Panc1 (cell line): ENCODE data around the gene DCAF6. TPM values are rescaled to one million over a fixed set of nuclear protein-coding genes. Genes with fewer than 3 reads are reported as not detected.

ENCODE experiments used
- ATAC-seq: fragments of 200-7000 bp; cut with Tn5 transposase; 2 replicates; pipeline ENCODE4 v1.9.1; 2020; ENCODE audit warnings: mild to moderate bottlenecking, moderate library complexity
- BruUV-seq: library from RNA; stranded (reverse); fragments of 400-500 nt; replicated peaks from 2 replicates; lab custom pipeline; 2021; lab: Mats Ljungman, UMichigan
- CTCF ChIA-PET: fragments of 300-600 bp; sonication (Branson Sonifier 250); formaldehyde crosslinking; loops from one replicate; lab custom pipeline; 2022; ENCODE audit warnings: antibody characterized with exemption; lab: Charles Lee
- POLR2A ChIA-PET: fragments of 300-600 bp; sonication (Branson Sonifier 250); formaldehyde crosslinking; loops from one replicate; lab custom pipeline; 2022; ENCODE audit warnings: antibody characterized with exemption; lab: Charles Lee
- DNase-seq: peaks from one replicate; pipeline ENCODE4 v3.0.0-alpha.2; 2010; ENCODE audit warnings: low read depth, low spot score
- H3K27ac ChIP-seq: 2 replicates; pipeline ENCODE4 v1.5.1; 2011; ENCODE audit warnings: mild to moderate bottlenecking, low read length, inconsistent platforms
- H3K27me3 ChIP-seq: fragments of 200-500 bp; sonication (Bioruptor generic); 2 replicates; pipeline ENCODE4 v1.6.0; 2014; ENCODE audit warnings: low read length, inconsistent platforms; ENCODE audit not compliant: control insufficient read depth, insufficient read depth
- H3K36me3 ChIP-seq: fragments of 200-500 bp; sonication (Bioruptor generic); 2 replicates; pipeline ENCODE4 v1.5.1; 2014; ENCODE audit warnings: inconsistent platforms, mild to moderate bottlenecking, low read length, moderate library complexity; ENCODE audit not compliant: control insufficient read depth, insufficient read depth
- H3K4me1 ChIP-seq: 2 replicates; pipeline ENCODE4 v1.5.1; 2011; ENCODE audit warnings: inconsistent platforms, mild to moderate bottlenecking, low read length, moderate library complexity; ENCODE audit not compliant: control insufficient read depth, insufficient read depth
- H3K4me3 ChIP-seq, 2 experiments: 2 replicates each; pipeline ENCODE4 v1.5.1; 2011 to 2012; ENCODE audit warnings: low read depth in 2 of 2, low read length in 2 of 2, mild to moderate bottlenecking in 2 of 2, inconsistent platforms in 1 of 2, moderate library complexity in 1 of 2
- H3K9me3 ChIP-seq: fragments of 200-500 bp; sonication (Bioruptor generic); 2 replicates; pipeline ENCODE4 v1.5.1; 2014; ENCODE audit warnings: low read depth, mild to moderate bottlenecking, inconsistent platforms, low read length, moderate library complexity; ENCODE audit not compliant: control insufficient read depth, insufficient read depth
- CTCF ChIP-seq: fragments of 450-650 bp; IDR thresholded peaks from 2 replicates; pipeline ENCODE4 v1.5.1; 2017; ENCODE audit warnings: mild to moderate bottlenecking
- POLR2AphosphoS5 ChIP-seq: IDR thresholded peaks from 2 replicates; pipeline ENCODE4 v1.6.1; 2012; ENCODE audit warnings: mild to moderate bottlenecking, low read depth, low read length, moderate library complexity
- REST ChIP-seq, 2 experiments: IDR thresholded peaks; 2 replicates each; pipeline ENCODE4 v1.6.1; 2011 to 2012; ENCODE audit warnings: low read depth in 2 of 2, control low read depth in 1 of 2, low read length in 1 of 2, mild to moderate bottlenecking in 1 of 2, moderate library complexity in 1 of 2; ENCODE audit not compliant: insufficient read depth in 1 of 2
- SIN3A ChIP-seq: IDR thresholded peaks from 2 replicates; pipeline ENCODE4 v1.6.1; 2012; ENCODE audit warnings: low read depth, mild to moderate bottlenecking, low read length, moderate library complexity, borderline replicate concordance; ENCODE audit not compliant: insufficient read depth
- TCF7L2 ChIP-seq: IDR thresholded peaks from 2 replicates; pipeline ENCODE4 v1.6.1; 2011; ENCODE audit warnings: mild to moderate bottlenecking, low read depth, low read length, inconsistent platforms
- in situ Hi-C: cut with HindIII; loops from 2 replicates; pipeline ENCODE4 v1.10.0; 2016; ENCODE audit warnings: low sequenced_read_pairs, low pct_unique_long_range_greater_than_20kb
- intact Hi-C: fragments of 100-400 bp; cut with micrococcal nuclease; formaldehyde crosslinking; loops from one replicate; pipeline ENCODE4 v1.10.0; 2022; ENCODE audit not compliant: unreplicated experiment
- total RNA-seq: library from RNA; stranded (reverse); gene quantifications from one replicate; pipeline ENCODE4 v1.2.1, GENCODE V29; 2021; ENCODE audit not compliant: unreplicated experiment

DCAF6 gene
- total RNA-seq, 1 experiment from 2014 or later, result 67.7 TPM

GRCh38 chr1:168112673-168113305, 176.3 kb downstream of the DCAF6 start:
- H3K36me3 ChIP-seq, result no peaks in the 10 kb centered on the region
- ChIA-PET POLR2A (no interaction called here), CTCF (no interaction called here)
- H3K27me3 ChIP-seq, result no peaks in the 10 kb centered on the region
- no peak overlapping the region for H3K27ac ChIP-seq
- no peaks in the 10 kb centered on the region for H3K4me1 ChIP-seq
- in situ Hi-C loops, result no loop called here
- no TSS peak for BruUV-seq
- intact Hi-C loops, result no loop called here
- H3K4me3 ChIP-seq, result no peak overlapping the region
- DNase-seq, result no peak
- ATAC-seq, result 0 out of 2 replicates have a peak, but pooled peaks have one; percentile 38
- H3K9me3 ChIP-seq, result no peaks in the 10 kb centered on the region
- TF ChIP-seq SIN3A (no peak), POLR2AphosphoS5 (no peak), REST (IDR thresholded peaks at IDR 0.05; ENCODE audit: insufficient read depth in 1 of 2, low read depth in 2 of 2, low read length in 1 of 2) (no peak), CTCF (no peak), TCF7L2 (no peak)

GRCh38 chr1:168114845-168115244, 178.4 kb downstream of the DCAF6 start:
- no peak overlapping the region for H3K4me3 ChIP-seq
- TF ChIP-seq POLR2AphosphoS5, result no peak
- no peak for TF ChIP-seq TCF7L2
- no peak for TF ChIP-seq SIN3A
- no peak for TF ChIP-seq CTCF
- TF ChIP-seq REST (IDR thresholded peaks at IDR 0.05; ENCODE audit: insufficient read depth in 1 of 2, low read depth in 2 of 2, low read length in 1 of 2), result no peak
- no TSS peak for BruUV-seq
- H3K9me3 ChIP-seq, result no peaks in the 10 kb centered on the region
- ChIA-PET CTCF (interaction anchor here (0.7 kb wide), 1 partner anchor 33 kb away, joined by 5 read pairs; no protein-coding TSS in a partner anchor), POLR2A (no interaction called here)
- no peaks in the 10 kb centered on the region for H3K36me3 ChIP-seq
- H3K27ac ChIP-seq, result no peak overlapping the region
- intact Hi-C loops, result no loop called here
- in situ Hi-C loops, result no loop called here
- DNase-seq (no peak), ATAC-seq (no peak)
- H3K4me1 ChIP-seq, result no peaks in the 10 kb centered on the region
- H3K27me3 ChIP-seq, result no peaks in the 10 kb centered on the region
